MCF 10A (cell line): ENCODE data around the gene UFC1. TPM values are rescaled to one million over a fixed set of nuclear protein-coding genes. Genes with fewer than 3 reads are reported as not detected.
A peak's percentile ranks its signal among the peaks of the same experiment; 100 is the strongest.

Experiments used
- BruUV-seq: library from RNA; stranded (reverse); fragments of 400-500 nt; replicated peaks from 2 replicates; lab custom pipeline; 2021; lab: Mats Ljungman, UMichigan
- CTCF ChIA-PET: fragments of 300-600 bp; sonication (Branson Sonifier 250); formaldehyde crosslinking; extraction: SDS; loops from one replicate; lab custom pipeline; 2021; ENCODE audit warnings: antibody characterized with exemption, inconsistent platforms; lab: Yijun Ruan, JAX
- POLR2A ChIA-PET: fragments of 300-600, 350-650 bp; sonication (Branson Sonifier 250); formaldehyde crosslinking; extraction: SDS; loops from one replicate; lab custom pipeline; 2020; ENCODE audit warnings: antibody characterized with exemption, inconsistent platforms; lab: Yijun Ruan, JAX
- DNase-seq: peaks from one replicate; pipeline ENCODE4 v3.0.0-alpha.2; 2018; ENCODE audit not compliant: unreplicated experiment
- H3K27ac Mint-ChIP-seq: one replicate; pipeline ENCODE4 v1.8.0; 2022; ENCODE audit warnings: mild to moderate bottlenecking, low read depth, mixed read lengths; ENCODE audit not compliant: unreplicated experiment
- H3K27me3 Mint-ChIP-seq: one replicate; pipeline ENCODE4 v1.8.0; 2022; ENCODE audit warnings: mixed read lengths; ENCODE audit not compliant: insufficient read depth, unreplicated experiment
- H3K36me3 Mint-ChIP-seq: one replicate; pipeline ENCODE4 v1.8.0; 2022; ENCODE audit warnings: mild to moderate bottlenecking, moderate library complexity, mixed read lengths; ENCODE audit not compliant: insufficient read depth, unreplicated experiment
- H3K4me1 Mint-ChIP-seq: one replicate; pipeline ENCODE4 v1.8.0; 2022; ENCODE audit warnings: mixed read lengths; ENCODE audit not compliant: insufficient read depth, unreplicated experiment
- H3K4me3 Mint-ChIP-seq: one replicate; pipeline ENCODE4 v1.8.0; 2022; ENCODE audit warnings: mild to moderate bottlenecking, moderate library complexity, mixed read lengths; ENCODE audit not compliant: unreplicated experiment
- H3K9me3 Mint-ChIP-seq: one replicate; pipeline ENCODE4 v1.8.0; 2022; ENCODE audit warnings: mixed read lengths; ENCODE audit not compliant: unreplicated experiment
- CTCF ChIP-seq: fragments of 200-600 bp; IDR thresholded peaks from one replicate; pipeline ENCODE4 v1.8.0; 2022; ENCODE audit warnings: antibody characterized with exemption, mild to moderate bottlenecking; ENCODE audit not compliant: unreplicated experiment
- intact Hi-C: fragments of 100-400 bp; cut with micrococcal nuclease; formaldehyde crosslinking; loops from 2 replicates; pipeline ENCODE4 v1.14.1; 2022
- total RNA-seq: library from RNA; stranded (reverse); gene quantifications from 2 replicates; pipeline ENCODE4 v1.2.3, GENCODE V29; 2022

UFC1 gene
- total RNA-seq, 1 experiment from 2014 or later: 125 TPM

DNA sequence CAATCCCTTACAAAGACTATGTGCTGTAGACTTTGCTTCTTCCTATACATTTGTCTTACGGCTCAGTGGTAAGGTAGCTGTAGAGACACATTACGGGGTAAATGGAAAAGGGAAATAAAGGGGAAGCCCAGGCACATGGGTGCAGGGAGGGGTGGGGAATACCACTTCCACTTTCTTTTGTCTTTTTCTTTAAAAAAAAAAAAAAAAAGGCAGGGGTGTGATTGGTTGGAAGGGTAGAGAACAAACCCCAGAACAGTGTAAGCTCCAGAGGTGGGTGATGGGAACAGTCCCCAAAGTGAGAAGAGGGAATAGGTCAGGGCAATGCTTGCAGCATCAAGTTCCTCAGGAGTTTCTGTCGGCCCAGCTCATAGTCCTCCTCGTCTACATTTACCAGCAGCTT lies 31.9 kb upstream of the UFC1 start:
- POLR2A ChIA-PET: interaction anchor here (0.6 to 2.2 kb wide), 11 partner anchors 8 to 170 kb away, joined by 3 to 17 read pairs (median 4); partner anchors contain the start of genes F11R and USF1
- no peak overlapping the region for H3K4me3 Mint-ChIP-seq
- BruUV-seq: no TSS peak
- no peak overlapping the region for H3K27ac Mint-ChIP-seq
- H3K4me1 Mint-ChIP-seq: peaks cover 29% of the 10 kb centered on the region
- TF ChIP-seq CTCF: no peak
- CTCF ChIA-PET: interaction anchor here (0.6 to 1.5 kb wide), 16 partner anchors 11 to 287 kb away, joined by 3 to 5 read pairs (median 3); partner anchors contain the start of genes DEDD and USF1
- intact Hi-C loops: no loop called here
- H3K9me3 Mint-ChIP-seq: no peaks in the 10 kb centered on the region
- no peaks in the 10 kb centered on the region for H3K27me3 Mint-ChIP-seq
- H3K36me3 Mint-ChIP-seq: peaks cover 85% of the 10 kb centered on the region
- no peak for DNase-seq

DNA sequence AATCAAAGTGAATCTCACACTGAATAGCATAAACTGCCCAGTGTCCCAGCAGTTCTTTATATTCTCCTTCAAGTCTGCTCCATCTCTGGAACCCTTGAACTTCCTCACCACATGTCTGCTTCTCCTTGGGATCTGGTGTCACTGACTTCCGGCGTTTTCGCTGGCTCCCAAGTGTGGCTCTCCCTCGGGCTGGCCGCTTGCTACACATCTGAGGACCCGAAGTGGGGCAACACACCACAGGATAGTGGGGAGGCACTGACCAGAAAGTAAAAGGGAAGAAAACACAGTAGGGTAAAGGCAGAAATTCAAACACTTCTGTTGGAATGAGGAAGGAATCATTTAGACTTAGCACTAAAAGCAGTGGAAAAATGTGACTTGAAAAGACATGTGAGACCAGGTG lies 30.8 kb upstream of the UFC1 start:
- no TSS peak for BruUV-seq
- TF ChIP-seq CTCF: no peak
- peak overlapping the region; percentile 36 for H3K27ac Mint-ChIP-seq
- CTCF ChIA-PET: interaction anchor here (1.3 kb wide), 1 partner anchor 9 kb away, joined by 4 read pairs; the partner anchor contains the start of gene DEDD
- peaks cover 90% of the 10 kb centered on the region for H3K36me3 Mint-ChIP-seq
- no peak for DNase-seq
- POLR2A ChIA-PET: interaction anchor here (0.9 to 1.8 kb wide), 3 partner anchors 9 to 171 kb away, joined by 3 to 5 read pairs (median 4); partner anchors contain the start of gene USF1
- intact Hi-C loops: no loop called here
- H3K27me3 Mint-ChIP-seq: no peaks in the 10 kb centered on the region
- no peaks in the 10 kb centered on the region for H3K9me3 Mint-ChIP-seq
- no peak overlapping the region for H3K4me3 Mint-ChIP-seq
- H3K4me1 Mint-ChIP-seq: peaks cover 35% of the 10 kb centered on the region

DNA sequence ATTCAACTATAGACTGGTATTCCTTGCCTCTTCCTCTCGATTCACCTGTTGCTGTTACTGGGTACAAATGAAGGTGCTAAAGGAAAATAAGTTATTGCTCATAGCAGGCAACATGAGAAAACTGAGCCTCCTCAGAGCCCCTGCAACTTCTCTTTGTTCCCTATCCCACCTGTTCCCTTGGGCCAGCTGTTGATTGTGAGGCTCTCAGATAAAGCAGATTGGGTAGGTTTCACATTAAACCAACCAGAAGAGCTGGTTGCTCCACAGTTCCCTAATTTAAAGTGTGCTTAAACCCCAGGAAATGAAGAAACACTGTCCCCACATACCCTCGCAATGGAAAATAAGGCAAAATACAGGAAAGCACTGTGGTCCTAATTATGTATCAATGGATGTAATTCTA lies 26.1 kb upstream of the UFC1 start:
- TF ChIP-seq CTCF: no peak
- peaks cover 77% of the 10 kb centered on the region for H3K36me3 Mint-ChIP-seq

DNA sequence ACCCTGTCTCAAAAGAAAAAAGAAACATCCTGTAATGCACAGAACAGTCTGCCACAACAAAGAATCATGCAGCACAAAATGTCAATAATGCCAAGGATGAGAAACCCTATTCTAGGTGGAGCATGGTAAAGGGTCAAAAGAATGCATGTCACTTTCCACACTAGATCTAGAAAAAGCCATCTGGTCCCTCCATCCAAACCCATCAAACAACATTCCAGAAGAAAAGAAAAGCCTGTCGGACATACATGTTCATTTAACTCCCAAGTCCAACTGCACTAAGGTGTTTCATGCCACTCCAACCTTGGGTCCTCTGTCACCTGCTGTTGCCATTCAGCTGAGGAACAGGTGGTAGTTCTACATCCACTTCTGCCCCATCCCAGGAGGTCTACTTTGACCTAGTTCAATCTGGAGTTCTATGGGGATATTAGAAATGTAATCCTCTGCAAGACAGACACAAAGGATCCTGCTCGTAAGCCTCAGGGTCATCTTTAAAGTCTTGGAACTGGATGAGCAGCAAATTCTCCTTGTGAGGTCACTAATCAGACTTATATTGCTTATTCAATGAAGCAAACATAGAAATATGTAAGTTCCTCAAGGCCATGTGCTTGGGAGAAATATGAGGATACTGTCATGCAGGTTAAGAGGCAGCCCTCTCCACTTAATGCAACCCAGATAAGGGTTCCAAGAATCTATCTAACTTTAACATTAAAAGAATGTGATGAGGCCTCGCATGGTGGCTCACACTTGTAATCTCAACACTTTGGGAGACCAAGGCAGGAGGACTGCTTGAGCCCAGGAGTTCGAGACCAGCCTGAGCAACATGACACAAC lies 25.0 kb upstream of the UFC1 start:
- Mint-ChIP-seq H3K4me3 (no peak overlapping the region), H3K36me3 (peaks cover 65% of the 10 kb centered on the region), H3K27ac (no peak overlapping the region), H3K4me1 (peaks cover 29% of the 10 kb centered on the region), H3K27me3 (no peaks in the 10 kb centered on the region), H3K9me3 (no peaks in the 10 kb centered on the region)
- TF ChIP-seq CTCF: no peak
- DNase-seq: no peak
- intact Hi-C loops: no loop called here
- ChIA-PET POLR2A (interaction anchor here (0.6 to 10.3 kb wide), 2 partner anchors 97 to 109 kb away, joined by 3 to 101 read pairs; partner anchors contain the start of genes F11R and TOMM40L), CTCF (interaction anchor here (1.5 kb wide), 1 partner anchor 131 kb away, joined by 5 read pairs; no protein-coding TSS in a partner anchor)
- BruUV-seq: no TSS peak

More for the DNA sequence above, 26.1 kb upstream of the UFC1 start:
- peaks cover 29% of the 10 kb centered on the region for H3K4me1 Mint-ChIP-seq
- no peaks in the 10 kb centered on the region for H3K27me3 Mint-ChIP-seq
- ChIA-PET CTCF (interaction anchor here (0.6 to 1.5 kb wide), 6 partner anchors 11 to 176 kb away, joined by 3 to 7 read pairs (median 4); no protein-coding TSS in a partner anchor), POLR2A (interaction anchor here (0.6 to 2.1 kb wide), 4 partner anchors 82 to 389 kb away, joined by 3 to 8 read pairs (median 4); partner anchors contain the start of genes F11R and USF1)
- H3K9me3 Mint-ChIP-seq: no peaks in the 10 kb centered on the region
- intact Hi-C loops: no loop called here
- no peak overlapping the region for H3K4me3 Mint-ChIP-seq
- BruUV-seq: no TSS peak
- no peak overlapping the region for H3K27ac Mint-ChIP-seq
- DNase-seq: no peak
